Progenitor cell of endocrine pancreas (in vitro differentiated cells): ENCODE results near the gene ALPI. TPM values are rescaled to one million over a fixed set of nuclear protein-coding genes. Genes with fewer than 3 reads are reported as not detected.

Experiments
- DNase-seq: peaks from one replicate; pipeline ENCODE4 v3.0.0; 2021; ENCODE audit warnings: low spot score; ENCODE audit not compliant: unreplicated experiment
- H3K27ac Mint-ChIP-seq: 2 replicates; pipeline ENCODE4 v1.8.0; 2021; ENCODE audit warnings: mild to moderate bottlenecking, moderate library complexity, mixed read lengths
- H3K27me3 Mint-ChIP-seq: 2 replicates; pipeline ENCODE4 v1.8.0; 2021; ENCODE audit warnings: mixed read lengths
- H3K36me3 Mint-ChIP-seq: 2 replicates; pipeline ENCODE4 v1.8.0; 2022; ENCODE audit warnings: mixed read lengths; ENCODE audit not compliant: insufficient read depth
- H3K4me1 Mint-ChIP-seq: 2 replicates; pipeline ENCODE4 v1.8.0; 2021; ENCODE audit warnings: low read depth, mixed read lengths
- H3K4me3 Mint-ChIP-seq: 2 replicates; pipeline ENCODE4 v1.8.0; 2021; ENCODE audit warnings: low read depth, mild to moderate bottlenecking, moderate library complexity, mixed read lengths
- H3K9me3 Mint-ChIP-seq: 2 replicates; pipeline ENCODE4 v1.8.0; 2021; ENCODE audit warnings: low read depth, mixed read lengths
- total RNA-seq: library from RNA; stranded (reverse); gene quantifications from 2 replicates; pipeline ENCODE4 v1.2.1, GENCODE V29; 2021
- TF ChIP-seq, protein P1 (sequence below): fragments of 200-600 bp; sonication (generic); IDR thresholded peaks from one replicate; pipeline ENCODE4 v1.5.0; 2021; ENCODE audit warnings: antibody characterized with exemption, mild to moderate bottlenecking; ENCODE audit not compliant: unreplicated experiment

Gene ALPI
- total RNA-seq, 1 donor from 2014 or later, result not detected

GRCh38 chr2:232489516-232490220 lies 33.7 kb downstream of the ALPI start:
- no peak overlapping the region for H3K4me3 Mint-ChIP-seq
- no peaks in the 10 kb centered on the region for H3K36me3 Mint-ChIP-seq
- DNase-seq, result no peak
- TF ChIP-seq, protein P1, sequence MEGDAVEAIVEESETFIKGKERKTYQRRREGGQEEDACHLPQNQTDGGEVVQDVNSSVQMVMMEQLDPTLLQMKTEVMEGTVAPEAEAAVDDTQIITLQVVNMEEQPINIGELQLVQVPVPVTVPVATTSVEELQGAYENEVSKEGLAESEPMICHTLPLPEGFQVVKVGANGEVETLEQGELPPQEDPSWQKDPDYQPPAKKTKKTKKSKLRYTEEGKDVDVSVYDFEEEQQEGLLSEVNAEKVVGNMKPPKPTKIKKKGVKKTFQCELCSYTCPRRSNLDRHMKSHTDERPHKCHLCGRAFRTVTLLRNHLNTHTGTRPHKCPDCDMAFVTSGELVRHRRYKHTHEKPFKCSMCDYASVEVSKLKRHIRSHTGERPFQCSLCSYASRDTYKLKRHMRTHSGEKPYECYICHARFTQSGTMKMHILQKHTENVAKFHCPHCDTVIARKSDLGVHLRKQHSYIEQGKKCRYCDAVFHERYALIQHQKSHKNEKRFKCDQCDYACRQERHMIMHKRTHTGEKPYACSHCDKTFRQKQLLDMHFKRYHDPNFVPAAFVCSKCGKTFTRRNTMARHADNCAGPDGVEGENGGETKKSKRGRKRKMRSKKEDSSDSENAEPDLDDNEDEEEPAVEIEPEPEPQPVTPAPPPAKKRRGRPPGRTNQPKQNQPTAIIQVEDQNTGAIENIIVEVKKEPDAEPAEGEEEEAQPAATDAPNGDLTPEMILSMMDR, result no peak
- H3K9me3 Mint-ChIP-seq, result no peaks in the 10 kb centered on the region
- no peaks in the 10 kb centered on the region for H3K4me1 Mint-ChIP-seq
- H3K27me3 Mint-ChIP-seq, result peaks cover 60% of the 10 kb centered on the region
- H3K27ac Mint-ChIP-seq, result no peak overlapping the region

GRCh38 chr2:232490221-232491138 lies 34.5 kb downstream of the ALPI start:
- no peaks in the 10 kb centered on the region for H3K4me1 Mint-ChIP-seq
- H3K4me3 Mint-ChIP-seq, result no peak overlapping the region
- no peaks in the 10 kb centered on the region for H3K36me3 Mint-ChIP-seq
- TF ChIP-seq, protein P1, result no peak
- no peaks in the 10 kb centered on the region for H3K9me3 Mint-ChIP-seq
- no peak for DNase-seq
- peaks cover 55% of the 10 kb centered on the region for H3K27me3 Mint-ChIP-seq
- no peak overlapping the region for H3K27ac Mint-ChIP-seq

DNA sequence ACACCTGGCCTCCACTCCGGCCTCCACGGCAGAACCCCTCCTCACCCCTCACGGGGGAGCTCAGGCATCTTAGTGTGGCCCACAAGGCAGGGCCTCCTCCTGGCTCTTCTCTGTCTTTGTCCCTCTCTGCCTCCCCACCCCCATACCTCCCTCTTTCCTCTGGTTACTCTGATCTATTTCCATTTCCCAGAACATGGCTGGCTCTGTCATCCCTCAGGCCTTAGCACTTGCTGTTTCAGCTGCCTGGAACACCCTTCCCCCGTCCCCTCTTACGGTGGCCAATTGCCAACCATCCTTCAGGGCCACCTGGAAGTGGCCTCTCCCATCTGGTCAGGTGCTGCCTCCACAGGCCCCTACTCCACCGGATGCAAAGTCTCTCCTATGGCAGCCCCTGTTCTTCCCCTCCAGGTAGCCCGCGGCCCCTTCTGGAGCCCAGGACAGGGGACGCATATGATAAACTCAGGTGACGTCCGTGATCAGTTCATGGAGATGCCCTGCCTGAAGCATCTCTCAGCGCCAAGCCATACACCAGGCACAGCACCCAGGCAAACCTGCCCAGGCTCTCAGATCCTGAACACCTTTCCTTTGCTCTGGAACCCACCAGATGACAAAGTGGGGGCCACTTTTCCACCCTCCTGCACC lies 35.3 kb downstream of the ALPI start:
- Mint-ChIP-seq H3K4me3 (no peak overlapping the region), H3K9me3 (no peaks in the 10 kb centered on the region), H3K27me3 (peaks cover 52% of the 10 kb centered on the region), H3K27ac (no peak overlapping the region), H3K36me3 (no peaks in the 10 kb centered on the region), H3K4me1 (no peaks in the 10 kb centered on the region)
- DNase-seq, result no peak
- TF ChIP-seq, protein P1, result no peak

- TF ChIP-seq, protein P1, result no peak
- Mint-ChIP-seq H3K36me3 (no peaks in the 10 kb centered on the region), H3K9me3 (no peaks in the 10 kb centered on the region), H3K4me3 (no peak overlapping the region), H3K27me3 (peaks cover 48% of the 10 kb centered on the region), H3K27ac (no peak overlapping the region), H3K4me1 (no peaks in the 10 kb centered on the region)
- DNase-seq, result no peak
Measured at GRCh38 chr2:232492236-232492848, 36.4 kb downstream of the ALPI start.
